HuH-7 (cell line): Measurements from ENCODE around the gene FAM32A.

Source experiments
- DNase-seq: peaks from one replicate; pipeline ENCODE4 v3.0.0; 2011; ENCODE audit warnings: low spot score

Gene FAM32A

DNA sequence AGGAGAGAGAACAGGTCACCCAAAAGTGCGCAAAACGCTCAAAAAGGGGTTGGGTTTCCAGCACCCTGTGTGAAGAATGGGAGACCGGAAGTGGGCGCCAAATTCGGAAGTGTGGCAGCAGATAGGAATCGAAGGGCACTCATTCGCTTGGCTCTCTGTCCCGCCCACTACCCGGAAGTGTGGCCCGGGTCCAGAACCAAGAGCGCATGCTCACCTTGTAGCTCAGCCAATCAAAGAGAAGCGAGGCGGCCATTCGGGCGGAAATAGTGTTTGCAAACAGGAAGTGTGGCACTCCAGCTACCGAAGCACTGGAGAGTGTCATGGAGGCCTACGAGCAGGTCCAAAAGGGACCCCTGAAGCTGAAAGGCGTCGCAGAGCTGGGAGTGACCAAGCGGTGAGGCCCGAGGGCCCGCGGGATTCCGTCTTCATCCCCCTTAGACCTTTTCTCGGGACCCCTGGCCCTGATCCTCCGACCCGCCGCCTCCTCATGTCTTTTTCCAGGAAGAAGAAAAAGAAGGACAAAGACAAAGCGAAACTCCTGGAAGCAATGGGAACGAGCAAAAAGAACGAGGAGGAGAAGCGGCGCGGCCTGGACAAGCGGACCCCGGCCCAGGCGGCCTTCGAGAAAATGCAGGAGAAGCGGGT lies at the start of gene FAM32A:
Gene FAM32A, plus strand, starts transcription at position 288 of the 645 bp plus-strand sequence. Its CDS starts 33 bp downstream, at position 321.
- DNase-seq, result peak; percentile 94

DNA sequence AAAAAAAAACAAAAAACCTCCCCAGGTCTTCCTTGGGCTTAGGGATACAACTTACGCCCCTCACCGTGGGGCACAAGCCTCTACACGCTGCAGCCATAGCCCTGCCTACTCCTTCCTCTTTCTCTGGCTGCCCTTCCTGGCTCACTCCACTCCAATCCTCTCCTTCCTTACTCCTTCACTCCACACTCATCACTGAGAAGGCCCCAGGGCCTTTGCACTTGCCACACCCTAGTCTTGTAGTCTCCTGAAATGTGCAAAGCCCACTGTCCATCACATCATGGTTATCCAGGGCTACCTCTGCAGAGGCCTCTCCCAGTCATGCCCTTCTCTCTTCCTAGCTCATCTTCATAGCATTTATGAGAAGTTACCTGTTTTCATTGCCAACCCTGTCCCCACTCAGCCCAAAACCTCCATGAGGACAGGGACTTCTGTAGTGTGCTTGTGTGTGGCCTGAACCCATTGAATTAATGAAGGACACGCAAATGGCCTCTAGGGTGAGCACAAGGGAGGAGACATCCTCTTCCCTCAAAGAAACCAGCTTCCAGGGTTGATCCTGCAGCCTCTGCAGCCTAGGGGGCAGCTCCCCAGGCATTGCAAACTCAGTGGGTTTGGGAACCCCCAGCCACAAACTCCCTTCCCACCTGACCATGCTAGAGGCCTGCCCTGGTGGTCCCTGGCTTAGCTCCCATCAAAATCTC lies 49.6 kb upstream of the FAM32A start:
- DNase-seq, result no peak

DNA sequence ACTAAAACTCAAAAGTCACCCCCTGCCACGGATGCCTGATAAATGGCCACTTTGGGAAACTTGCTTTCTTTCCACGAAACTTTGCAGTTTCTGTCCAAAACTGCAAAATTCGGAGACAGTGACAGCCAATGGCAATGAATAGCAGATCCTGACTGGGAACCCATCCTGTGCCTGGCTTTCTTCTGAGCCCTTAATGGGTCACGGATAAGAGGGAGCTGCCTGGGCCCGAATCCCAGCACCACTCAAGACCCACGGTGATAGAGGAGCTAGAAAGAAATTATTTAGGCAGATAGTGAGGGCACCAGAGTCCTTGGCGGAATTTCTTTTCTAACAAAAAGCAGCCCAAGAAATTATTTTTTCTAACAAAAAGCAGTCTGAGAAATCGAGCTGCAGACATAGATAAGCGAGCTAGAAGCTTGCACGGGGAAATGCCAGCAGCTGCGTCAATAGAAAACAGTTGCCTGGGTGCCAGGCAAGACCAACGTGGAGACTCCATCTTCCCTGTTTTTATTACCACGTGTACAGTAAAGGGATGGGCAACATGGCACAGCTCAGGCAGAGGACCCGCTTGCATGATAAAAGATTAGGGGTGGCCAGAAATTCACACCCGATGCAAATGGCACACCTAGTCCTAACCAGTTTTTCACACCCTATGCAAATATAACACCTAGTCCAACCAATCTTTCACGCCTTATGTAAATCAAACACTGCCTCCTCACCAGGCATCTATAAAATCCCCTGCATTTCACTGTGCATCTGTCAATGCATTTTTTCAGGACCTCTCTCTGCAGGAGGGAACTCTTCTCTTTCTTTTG lies 48.8 kb upstream of the FAM32A start:
- DNase-seq, result no peak

DNA sequence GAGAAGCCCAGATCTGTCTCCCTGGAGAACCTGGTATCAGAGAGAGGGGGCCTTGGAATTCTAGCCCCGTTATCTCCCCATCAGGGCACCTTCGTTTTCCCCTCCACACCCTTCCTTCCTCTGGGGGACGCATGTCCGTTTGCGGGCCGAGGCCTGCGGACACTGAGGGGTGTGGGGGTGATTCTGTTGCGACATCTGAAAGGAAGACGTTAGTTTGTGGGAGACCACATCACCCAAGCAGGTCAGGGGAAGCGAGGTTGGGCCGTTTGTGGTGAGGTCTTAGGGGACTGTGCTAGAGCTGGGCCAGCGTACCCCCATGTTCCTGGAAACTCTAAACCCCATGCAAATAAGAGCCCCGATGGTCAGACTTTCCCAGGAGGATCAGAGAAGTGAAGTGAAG lies 45.5 kb upstream of the FAM32A start:
- DNase-seq, result no peak

DNA sequence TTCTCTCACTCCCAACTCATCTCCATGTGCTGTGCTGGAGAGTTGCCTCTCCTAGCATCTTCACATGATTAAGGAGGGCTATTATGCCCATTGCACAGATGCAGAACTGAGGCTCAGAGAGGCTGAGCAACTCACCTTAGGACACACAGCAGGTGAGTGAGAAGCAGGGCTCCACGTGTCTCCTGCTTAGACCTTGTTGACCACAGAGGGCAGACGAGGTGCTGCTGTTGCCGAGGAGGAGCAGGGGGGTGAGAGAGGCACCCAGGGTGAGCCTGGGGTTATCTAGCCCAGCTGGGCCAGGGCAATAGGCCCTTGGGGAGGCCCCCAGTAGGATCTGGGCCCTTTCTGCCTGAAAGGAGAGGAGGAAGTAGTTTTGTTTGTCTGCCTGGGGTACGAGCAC lies 44.2 kb upstream of the FAM32A start:
- DNase-seq, result no peak

DNA sequence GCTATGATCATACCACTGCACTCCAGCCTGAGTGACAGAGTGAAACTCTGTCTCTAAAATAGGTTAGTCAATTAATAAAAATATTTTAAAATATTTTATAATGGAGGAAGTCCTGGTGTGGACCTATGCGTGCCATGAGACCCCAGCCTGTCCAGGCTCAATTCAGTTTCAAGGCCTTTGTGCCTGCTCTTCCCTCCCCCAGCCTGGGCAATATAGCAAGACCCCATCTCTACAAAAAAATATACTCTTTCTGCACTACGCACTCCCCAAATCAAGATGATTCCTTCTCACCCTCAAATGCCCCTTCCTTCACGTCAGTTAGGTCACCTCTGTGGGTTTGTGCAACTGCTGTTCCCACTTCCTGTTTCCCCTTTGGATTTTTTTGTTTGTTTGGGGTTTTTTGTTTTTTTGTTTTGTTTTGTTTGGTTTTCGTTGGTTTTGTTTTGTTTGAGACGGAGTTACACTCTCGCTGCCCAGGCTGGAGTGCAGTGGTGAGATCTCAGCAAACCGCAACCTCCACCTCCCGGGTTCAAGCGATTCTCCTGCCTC lies 43.1 kb upstream of the FAM32A start:
- no peak for DNase-seq

DNA sequence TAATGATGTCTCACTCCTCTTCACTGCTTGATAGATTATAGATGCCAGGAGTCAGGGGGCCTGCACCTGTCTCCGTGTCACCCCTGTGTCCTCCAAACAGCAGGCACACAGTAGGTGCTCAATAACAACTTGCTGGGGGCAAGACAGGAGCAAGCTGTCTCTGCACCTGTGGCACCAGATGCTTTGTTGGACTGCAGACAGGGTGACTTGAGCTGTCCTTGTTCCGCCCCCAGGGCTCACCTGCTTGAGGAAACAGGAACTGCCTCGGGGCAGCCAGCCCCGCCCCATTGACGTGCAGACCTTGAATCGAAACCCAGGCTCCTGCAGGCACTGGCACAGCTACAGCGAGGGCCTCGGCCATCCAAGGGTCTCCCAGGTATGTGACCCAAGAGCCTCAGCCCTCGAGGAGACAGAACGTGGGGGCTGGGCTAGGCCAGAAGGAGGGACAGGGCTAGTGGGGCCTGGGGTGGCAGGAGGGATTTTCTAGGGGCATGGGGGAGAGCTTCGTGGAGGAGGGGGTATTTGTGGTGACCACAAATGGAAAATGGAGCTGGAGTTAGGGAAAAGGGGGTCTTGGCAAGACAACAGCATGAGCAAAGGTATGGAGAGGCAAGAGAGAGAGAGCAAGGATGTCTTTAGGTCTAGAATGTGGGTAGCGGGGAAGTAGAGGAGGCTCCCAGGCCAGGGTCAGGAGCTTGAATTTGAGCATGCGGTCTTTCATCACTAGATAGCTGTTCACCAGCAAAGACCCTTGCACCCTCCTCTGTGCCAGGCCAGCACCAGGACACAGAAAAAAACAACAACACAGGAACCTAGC lies 41.6 kb upstream of the FAM32A start, which contains the start of gene HSH2D:
Gene HSH2D, plus strand, starts transcription at position 287 of the 817 bp plus-strand sequence. CDS start 5,066 bp downstream, outside the sequence.
- no peak for DNase-seq

DNA sequence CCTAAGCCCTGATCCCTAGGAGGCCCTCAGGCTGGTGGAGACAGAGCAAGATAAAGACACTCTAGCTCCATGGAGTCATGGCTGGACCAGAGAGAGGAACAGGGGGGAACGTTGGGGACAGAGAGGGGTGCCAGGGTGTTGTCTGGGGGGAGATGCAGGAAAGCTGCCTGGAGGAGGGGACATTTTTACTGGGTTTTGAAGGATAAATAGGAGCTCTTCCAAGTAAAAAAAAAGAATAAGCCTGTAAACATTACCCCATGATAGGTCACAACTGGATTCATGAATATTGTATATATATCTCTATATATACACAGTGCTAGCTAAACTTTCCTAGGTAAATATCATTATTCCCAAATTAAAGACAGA lies 41.0 kb upstream of the FAM32A start:
- DNase-seq, result no peak

DNA sequence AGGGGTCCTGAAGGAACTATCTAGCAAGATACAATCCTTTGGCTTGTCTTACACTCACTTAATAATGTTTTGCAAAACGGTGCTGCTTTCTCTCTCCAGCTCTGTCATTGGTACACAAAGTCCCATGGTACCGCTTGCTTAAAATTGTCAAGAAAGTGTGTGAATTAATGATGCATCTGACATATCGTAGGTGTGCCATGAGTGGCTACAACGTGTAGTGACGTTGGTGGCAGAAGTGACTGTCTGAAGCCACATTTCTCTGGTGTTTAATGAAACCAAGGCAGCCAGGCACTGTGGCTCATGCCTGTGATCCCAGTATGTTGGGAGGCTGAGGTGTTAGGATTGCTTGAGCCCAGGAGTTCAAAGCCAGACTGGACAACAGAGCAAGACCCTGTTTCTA lies 39.1 kb upstream of the FAM32A start:
- DNase-seq, result no peak

DNA sequence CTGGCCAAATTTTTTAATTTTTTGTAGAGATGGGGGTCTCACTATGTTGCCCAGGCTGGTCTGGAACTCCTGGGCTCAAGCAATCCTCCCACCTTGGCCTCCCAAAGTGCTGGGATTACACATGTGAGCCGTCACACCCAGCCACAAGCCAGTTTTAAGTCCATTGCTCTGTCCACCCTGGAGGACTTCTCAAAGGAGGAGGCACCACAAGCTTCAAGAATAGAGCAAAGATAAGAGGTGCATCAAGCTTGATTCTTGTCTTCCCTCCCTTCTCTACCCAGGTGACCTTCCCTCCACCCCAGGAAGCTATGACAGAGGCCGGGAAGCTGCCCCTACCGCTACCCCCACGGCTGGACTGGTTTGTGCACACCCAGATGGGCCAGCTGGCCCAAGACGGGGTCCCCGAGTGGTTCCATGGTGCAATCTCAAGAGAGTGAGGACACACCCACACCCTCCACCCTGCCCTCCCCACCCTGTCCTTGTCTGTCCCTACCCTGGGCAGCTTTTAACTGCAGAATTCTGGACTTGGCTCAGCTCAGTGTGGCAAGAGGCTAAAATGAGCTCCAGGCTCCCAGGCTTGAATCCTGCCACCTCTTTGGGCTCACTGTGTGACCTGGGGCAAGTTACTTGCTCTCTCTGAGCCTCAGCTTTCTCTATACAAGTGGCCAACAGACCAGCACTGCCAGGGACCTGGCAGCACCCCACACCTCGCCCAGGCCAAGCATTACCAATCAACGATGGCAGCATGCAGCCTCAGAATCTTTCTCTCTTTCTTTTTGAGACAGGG lies 36.6 kb upstream of the FAM32A start:
- no peak for DNase-seq

DNA sequence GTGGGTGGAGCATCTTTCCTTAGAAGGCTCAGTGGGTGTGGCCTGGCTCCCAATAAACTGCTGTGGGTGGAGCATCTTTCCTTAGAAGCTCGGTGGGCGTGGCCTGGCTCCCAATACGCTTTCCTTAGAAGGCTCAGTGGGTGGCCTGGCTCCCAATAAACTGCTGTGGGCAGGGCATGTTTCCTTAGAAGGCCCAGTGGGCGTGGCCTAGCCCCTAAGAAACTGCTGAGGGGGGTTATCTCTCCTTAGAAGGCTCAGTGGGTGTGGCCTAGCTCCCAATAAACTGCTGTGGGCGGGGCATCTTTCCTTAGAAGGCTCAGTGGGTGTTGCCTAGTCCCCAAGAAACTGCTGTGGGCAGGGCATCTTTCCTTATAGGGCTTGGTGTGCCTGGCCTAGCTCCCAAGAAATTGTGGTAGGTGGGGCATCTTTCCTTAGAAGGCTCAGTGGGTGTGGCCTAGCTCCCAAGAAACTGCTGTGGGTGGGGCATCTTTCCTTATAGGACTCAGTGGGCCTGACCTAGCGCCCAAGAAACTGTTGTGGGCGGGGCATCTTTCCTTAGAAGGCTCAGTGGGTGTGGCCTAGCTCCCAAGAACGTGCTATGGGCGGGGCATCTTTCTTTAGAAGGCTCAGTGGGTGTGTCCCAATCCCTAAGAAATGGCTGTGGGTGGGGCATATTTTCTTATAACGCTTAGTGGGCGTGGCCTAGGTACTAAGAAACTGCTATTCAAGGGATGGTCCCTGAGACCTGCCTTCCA lies 31.5 kb upstream of the FAM32A start:
- no peak for DNase-seq

DNA sequence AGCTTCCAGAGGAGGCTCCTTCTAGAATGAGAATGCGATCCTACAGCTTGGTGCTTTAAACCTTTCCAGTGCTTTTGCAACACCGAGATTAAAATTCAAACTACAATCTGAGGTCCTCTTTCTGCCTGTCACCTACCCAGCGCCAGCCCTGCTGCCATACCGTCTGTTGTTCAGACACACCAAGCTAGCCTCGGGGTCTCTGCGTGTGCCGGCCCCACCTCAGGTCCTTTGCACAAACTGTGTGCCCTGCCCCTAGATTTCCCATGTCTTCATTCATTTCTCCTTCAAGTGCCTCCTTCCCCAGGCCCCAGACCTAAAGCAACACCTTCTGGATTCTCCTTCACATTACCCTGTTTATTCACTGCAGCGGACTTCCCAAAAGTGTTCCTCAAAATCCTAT lies 30.7 kb upstream of the FAM32A start:
- DNase-seq, result no peak

DNA sequence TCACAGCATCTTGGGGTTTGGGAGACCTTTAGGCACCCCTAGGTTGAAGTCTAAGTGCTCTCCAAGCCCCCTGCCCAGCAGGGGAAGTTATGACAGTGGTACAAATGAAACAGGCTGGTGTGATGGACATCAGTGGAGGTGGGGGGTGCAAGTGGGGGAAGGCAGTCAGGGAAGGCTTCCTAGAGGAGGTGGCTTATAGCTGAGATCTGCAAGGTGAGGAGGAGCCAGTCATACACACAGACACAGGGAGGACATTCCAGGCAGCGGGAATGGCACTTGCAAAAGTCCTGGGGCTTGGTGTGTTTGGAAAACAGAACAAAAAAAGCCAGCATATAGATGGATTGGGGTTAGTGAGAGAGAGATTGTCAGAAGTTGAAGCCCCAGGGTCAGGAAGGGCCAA lies 30.1 kb upstream of the FAM32A start:
- no peak for DNase-seq

DNA sequence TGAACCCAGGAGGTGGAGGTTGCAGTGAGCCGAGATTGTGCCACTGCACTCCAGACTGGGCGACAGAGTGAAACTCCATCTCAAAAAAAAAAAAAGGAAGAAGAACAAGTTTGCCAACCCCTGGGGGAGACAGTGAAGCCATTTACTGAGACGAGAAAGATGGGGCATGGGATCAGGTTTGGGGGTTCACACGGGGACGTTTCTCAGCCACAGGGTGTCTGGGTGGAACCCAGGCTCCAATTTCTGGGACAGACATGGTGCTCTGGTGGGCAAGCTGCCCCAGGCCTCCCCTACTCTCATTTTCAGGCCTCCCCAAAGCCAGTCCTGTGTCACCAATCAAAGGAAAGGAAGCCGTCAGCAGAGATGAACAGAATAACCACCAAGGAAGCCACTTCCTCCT lies 28.3 kb upstream of the FAM32A start:
- DNase-seq, result no peak

DNA sequence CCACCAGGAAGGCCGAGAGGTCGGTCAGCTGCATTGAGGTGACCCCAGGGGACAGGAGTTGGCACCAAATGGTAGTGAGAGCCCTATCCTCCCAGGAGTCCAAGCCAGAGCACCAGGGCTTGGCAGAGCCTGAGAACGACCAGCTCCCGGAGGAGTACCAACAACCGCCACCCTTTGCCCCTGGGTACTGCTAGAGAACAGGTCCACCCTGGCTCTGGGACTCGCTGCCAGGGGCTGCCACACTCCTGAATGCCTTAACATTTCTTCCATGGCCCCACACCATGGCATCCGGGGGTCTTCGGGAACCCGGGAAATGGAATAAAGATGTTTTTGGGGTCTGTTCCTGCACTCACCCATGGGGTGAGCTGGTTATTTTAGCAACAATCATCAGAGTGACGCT lies 27.6 kb upstream of the FAM32A start:
- no peak for DNase-seq

DNA sequence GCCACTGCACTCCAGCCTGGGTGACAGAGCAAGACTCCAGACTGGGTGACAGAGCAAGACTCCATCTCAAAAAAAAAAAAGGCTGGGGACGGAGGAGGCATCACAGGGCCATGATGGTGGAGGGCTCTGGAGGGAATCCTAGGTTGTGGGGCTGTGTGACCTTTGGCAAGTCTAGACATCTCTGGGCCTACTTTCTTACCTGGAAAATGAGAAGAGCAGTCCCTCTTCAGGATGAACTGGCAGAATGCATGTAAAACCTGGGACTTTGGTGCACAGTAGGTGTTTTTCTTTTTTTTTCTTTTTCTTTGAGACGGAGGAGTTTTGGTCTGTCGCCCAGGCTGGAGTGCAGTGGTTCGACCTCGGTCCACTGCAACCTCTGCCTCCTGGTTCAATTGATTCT lies 25.6 kb upstream of the FAM32A start:
- no peak for DNase-seq

DNA sequence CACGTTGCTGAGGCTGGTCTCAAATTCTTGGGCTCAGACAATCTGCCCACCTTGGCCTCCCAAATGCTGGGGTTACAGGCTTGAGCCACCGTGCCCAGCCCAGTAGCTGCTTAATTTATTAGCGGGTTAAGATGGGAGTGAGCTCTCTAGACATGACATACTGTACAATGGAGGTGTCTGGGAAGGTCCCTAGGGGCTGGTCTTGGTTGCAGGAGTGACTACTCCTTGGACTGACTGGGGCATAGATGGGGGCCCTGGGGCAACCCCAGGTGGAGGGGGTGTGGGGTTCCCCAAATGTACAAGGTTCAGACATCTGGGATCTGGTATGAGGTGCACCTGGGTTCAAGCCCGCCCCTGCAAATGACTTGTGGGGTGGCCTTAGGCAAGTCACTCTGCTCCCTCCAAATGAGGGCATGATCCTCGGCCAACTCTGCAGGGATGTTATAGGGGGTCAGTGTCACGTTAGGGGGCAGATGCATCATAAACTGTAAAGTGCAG lies 24.7 kb upstream of the FAM32A start:
- no peak for DNase-seq

DNA sequence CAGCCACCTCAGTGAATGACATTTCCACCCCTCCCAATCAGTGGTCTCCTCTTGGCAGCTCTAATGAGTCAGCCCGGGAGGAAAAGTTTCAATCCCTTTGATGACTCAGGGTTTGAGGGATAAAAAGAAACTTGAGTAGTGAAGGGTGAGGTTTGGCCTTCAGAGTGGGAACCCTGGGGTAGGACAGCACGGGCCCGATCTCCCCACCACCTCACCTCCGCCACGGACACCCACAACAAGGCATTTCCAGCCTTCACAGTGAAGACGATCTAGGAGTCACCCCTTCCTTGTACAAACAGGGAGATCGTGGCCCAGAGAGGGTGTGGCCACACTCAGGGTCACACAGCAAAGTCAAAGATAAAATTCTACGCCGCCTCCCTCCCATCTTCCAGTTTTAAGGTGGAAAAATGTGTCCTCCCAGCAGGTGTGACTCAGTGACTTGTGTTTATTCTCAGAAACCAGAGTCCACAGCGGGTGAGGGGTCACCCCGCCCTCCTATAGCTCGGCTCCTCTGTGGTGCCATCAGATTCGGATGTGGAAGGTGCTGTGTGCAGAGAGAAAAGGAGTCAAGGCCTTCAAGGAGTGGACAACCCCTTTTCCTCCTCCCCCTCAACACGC lies 24.2 kb upstream of the FAM32A start:
- DNase-seq, result no peak

DNA sequence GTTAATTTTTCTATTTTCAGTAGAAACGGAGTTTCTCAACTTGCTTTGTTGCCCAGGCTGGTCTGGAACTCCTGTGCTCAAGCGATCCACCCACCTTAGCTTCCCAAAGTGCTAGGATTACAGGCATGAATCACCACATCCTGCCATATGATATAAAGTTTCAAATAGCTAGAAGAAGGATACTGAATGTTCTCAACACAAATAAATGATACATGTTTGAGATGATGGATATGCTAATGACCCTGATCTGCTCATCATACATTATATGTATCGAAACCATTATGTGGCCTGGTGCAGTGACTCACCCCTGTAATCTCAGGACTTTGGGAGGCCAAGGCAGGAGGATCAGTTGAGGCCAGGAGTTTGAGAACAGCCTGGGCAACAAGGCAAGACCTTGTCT lies 23.4 kb upstream of the FAM32A start:
- no peak for DNase-seq
